Liver (tissue), 9 donors: ENCODE measurements around the gene SIGLEC9. TPM values are rescaled to one million over a fixed set of nuclear protein-coding genes. Genes with fewer than 3 reads are reported as not detected.

Experiments
- DNase-seq: peaks from one replicate; pipeline ENCODE4 v3.0.0-alpha.2; 2017; ENCODE audit warnings: low spot score
- H3K27ac ChIP-seq, 2 donors: one replicate each; pipeline ENCODE4 v1.7.0; 2013; ENCODE audit warnings: inconsistent platforms in 2 of 2, low read length in 2 of 2, control low read depth in 1 of 2, low read depth in 1 of 2, mild to moderate bottlenecking in 1 of 2
- H3K27me3 ChIP-seq, 4 donors: one replicate each; pipeline versions ENCODE4 v1.6.1 to v1.7.0; 2013; ENCODE audit warnings: low read length in 3 of 4, inconsistent platforms in 1 of 4, mild to moderate bottlenecking in 1 of 4, moderate library complexity in 1 of 4; ENCODE audit not compliant: control insufficient read depth in 4 of 4, insufficient read depth in 4 of 4
- H3K36me3 ChIP-seq, 4 donors: one replicate each; pipeline versions ENCODE4 v1.6.1 to v1.7.0; 2013; ENCODE audit warnings: low read length in 3 of 4, mild to moderate bottlenecking in 3 of 4, low read depth in 1 of 4, moderate library complexity in 1 of 4; ENCODE audit not compliant: control insufficient read depth in 4 of 4, insufficient read depth in 3 of 4
- H3K4me1 ChIP-seq, 4 donors: one replicate each; pipeline versions ENCODE4 v1.6.1 to v1.7.0; 2013; ENCODE audit warnings: low read length in 3 of 4, mild to moderate bottlenecking in 3 of 4, moderate library complexity in 1 of 4; ENCODE audit not compliant: control insufficient read depth in 4 of 4, insufficient read depth in 4 of 4
- H3K4me3 ChIP-seq, 3 donors: one replicate each; pipeline versions ENCODE4 v1.6.1 to v1.7.0; 2013; ENCODE audit warnings: low read length in 3 of 3, control low read depth in 1 of 3, low read depth in 1 of 3, mild to moderate bottlenecking in 1 of 3
- H3K9ac ChIP-seq, 2 donors: one replicate each; pipeline ENCODE4 v1.7.0; 2013; ENCODE audit warnings: low read length in 2 of 2, mild to moderate bottlenecking in 2 of 2, moderate library complexity in 2 of 2, control low read depth in 1 of 2, low read depth in 1 of 2
- H3K9me3 ChIP-seq, 4 donors: one replicate each; pipeline versions ENCODE4 v1.6.1 to v1.7.0; 2013; ENCODE audit warnings: low read length in 3 of 4; ENCODE audit not compliant: control insufficient read depth in 4 of 4
- HNF4A ChIP-seq, 2 donors: conservative IDR thresholded peaks; 2 replicates each; pipeline ENCODE4 v1.6.1; 2016; ENCODE audit warnings: antibody characterized with exemption in 2 of 2, mild to moderate bottlenecking in 2 of 2
- HNF4G ChIP-seq: IDR thresholded peaks from 2 replicates; pipeline ENCODE4 v1.6.1; 2016; ENCODE audit warnings: antibody characterized with exemption
- NR2F2 ChIP-seq: IDR thresholded peaks from 2 replicates; pipeline ENCODE4 v1.6.1; 2016; ENCODE audit warnings: antibody characterized with exemption
- RAD21 ChIP-seq, 2 donors: IDR thresholded peaks; 2 replicates each; pipeline ENCODE4 v1.6.1; 2016; ENCODE audit warnings: antibody characterized with exemption in 2 of 2, mild to moderate bottlenecking in 2 of 2
- RXRA ChIP-seq, 2 donors: IDR thresholded peaks; 2 replicates each; pipeline ENCODE4 v1.6.1; 2017 to 2018; ENCODE audit warnings: antibody characterized with exemption in 2 of 2, mild to moderate bottlenecking in 1 of 2
- SP1 ChIP-seq: IDR thresholded peaks from 2 replicates; pipeline ENCODE4 v1.6.1; 2018; ENCODE audit warnings: antibody characterized with exemption, mild to moderate bottlenecking
- TAF1 ChIP-seq: conservative IDR thresholded peaks from 2 replicates; pipeline ENCODE4 v1.6.1; 2016; ENCODE audit warnings: antibody characterized with exemption, mild to moderate bottlenecking
- WGBS: extraction: QIAGEN DNeasy Blood & Tissue Kit; methylation state at CpG from one replicate; pipeline ENCODE4 v1.1.7; 2013; 5-methylcytosine and 5-hydroxymethylcytosine counted together
- polyA plus RNA-seq, 2 donors: library from polyadenylated mRNA; stranded (reverse) in 1 of 2; unstranded in 1 of 2; fragments of 200-250 nt in 1 of 2; fragments of >200 nt in 1 of 2; fragmentation: Nextera tagmentation in 1 of 2; extraction: Ambion mirVana in 1 of 2; gene quantifications; one replicate each; pipeline versions ENCODE4 v1.2.1 to v1.2.3, GENCODE V29; 2013 to 2015
- total RNA-seq, 2 donors: library from RNA; depleted of rRNA; stranded (reverse); fragments of >200 nt; gene quantifications; one replicate each; pipeline ENCODE4 v1.2.3, GENCODE V29; 2014
- TF ChIP-seq, protein P1 (sequence below): IDR thresholded peaks from 2 replicates; pipeline ENCODE4 v1.6.1; 2016; ENCODE audit warnings: antibody characterized with exemption, mild to moderate bottlenecking
- TF ChIP-seq, protein P2 (sequence below): IDR thresholded peaks from 2 replicates; pipeline ENCODE4 v1.6.1; 2016; ENCODE audit warnings: antibody characterized with exemption
- TF ChIP-seq, protein P3 (sequence below): IDR thresholded peaks from 2 replicates; pipeline ENCODE4 v1.6.1; 2016; ENCODE audit warnings: antibody characterized with exemption
- donor health status: healthy.
- donor health status: healthy.
- donor health status: healthy.
- donor health status: healthy.
- donor health status: healthy.

SIGLEC9 gene
- total and polyA plus RNA-seq, 4 donors = 3.0 to 5.4 (median 4.4) TPM

DNA sequence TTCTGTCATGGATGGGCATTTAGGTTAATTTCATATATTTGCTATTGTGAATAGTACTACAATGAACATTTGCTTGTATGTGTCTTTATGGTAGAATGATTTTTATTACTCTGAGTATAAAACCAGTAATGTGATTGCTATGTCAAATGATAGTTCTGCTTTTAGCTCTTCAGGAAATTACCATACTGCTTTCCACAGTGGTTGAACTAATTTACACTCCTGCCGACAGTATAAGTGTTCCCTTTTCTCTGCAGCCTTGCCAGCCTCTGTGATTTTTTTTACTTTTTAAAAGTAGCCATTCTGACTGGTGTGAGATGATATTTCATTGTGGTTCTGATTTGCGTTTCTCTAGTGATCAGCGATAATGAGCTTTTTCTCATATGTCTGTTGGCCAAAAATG lies 23.9 kb downstream of the SIGLEC9 start:
- DNase-seq = no peak
- Histone ChIP-seq H3K9me3 (no peaks in the 10 kb centered on the region), H3K4me1 (no peaks in the 10 kb centered on the region), H3K4me3 (no peak overlapping the region), H3K9ac (no peak overlapping the region), H3K27me3 (no peaks in the 10 kb centered on the region), H3K27ac (no peak overlapping the region), H3K36me3 (no peaks in the 10 kb centered on the region)
- WGBS = 70% methylated on average over 3 of the region's 3 CpGs
- TF ChIP-seq, protein P1, sequence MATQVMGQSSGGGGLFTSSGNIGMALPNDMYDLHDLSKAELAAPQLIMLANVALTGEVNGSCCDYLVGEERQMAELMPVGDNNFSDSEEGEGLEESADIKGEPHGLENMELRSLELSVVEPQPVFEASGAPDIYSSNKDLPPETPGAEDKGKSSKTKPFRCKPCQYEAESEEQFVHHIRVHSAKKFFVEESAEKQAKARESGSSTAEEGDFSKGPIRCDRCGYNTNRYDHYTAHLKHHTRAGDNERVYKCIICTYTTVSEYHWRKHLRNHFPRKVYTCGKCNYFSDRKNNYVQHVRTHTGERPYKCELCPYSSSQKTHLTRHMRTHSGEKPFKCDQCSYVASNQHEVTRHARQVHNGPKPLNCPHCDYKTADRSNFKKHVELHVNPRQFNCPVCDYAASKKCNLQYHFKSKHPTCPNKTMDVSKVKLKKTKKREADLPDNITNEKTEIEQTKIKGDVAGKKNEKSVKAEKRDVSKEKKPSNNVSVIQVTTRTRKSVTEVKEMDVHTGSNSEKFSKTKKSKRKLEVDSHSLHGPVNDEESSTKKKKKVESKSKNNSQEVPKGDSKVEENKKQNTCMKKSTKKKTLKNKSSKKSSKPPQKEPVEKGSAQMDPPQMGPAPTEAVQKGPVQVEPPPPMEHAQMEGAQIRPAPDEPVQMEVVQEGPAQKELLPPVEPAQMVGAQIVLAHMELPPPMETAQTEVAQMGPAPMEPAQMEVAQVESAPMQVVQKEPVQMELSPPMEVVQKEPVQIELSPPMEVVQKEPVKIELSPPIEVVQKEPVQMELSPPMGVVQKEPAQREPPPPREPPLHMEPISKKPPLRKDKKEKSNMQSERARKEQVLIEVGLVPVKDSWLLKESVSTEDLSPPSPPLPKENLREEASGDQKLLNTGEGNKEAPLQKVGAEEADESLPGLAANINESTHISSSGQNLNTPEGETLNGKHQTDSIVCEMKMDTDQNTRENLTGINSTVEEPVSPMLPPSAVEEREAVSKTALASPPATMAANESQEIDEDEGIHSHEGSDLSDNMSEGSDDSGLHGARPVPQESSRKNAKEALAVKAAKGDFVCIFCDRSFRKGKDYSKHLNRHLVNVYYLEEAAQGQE = no peak
- TF ChIP-seq RAD21 (IDR thresholded peaks at IDR 0.05) (no peak), TAF1 (no peak)
- TF ChIP-seq, protein P2, sequence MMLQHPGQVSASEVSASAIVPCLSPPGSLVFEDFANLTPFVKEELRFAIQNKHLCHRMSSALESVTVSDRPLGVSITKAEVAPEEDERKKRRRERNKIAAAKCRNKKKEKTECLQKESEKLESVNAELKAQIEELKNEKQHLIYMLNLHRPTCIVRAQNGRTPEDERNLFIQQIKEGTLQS = no peak

DNA sequence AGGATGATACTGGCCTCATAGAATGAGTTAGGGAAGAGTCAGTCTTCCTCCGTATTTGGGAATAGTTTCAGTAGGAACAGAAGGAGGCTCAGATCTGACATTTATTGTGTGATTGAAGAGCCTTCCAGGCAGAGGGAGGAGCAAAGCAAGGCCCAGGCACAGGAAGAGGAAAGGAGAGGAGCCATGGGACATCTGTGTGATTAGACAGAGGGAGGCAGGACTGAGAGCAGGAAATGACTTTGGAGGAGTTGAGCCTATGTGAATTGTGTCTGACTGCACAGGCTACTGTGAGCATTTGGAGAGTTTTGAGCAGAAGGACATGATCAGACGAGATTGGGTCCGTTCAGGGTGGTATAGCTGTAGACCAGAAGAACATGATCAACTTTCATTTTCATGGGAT lies 25.9 kb downstream of the SIGLEC9 start:
- TF ChIP-seq NR2F2 (no peak), SP1 (no peak), HNF4G (no peak), RXRA (IDR thresholded peaks at IDR 0.05) (no peak), HNF4A (conservative IDR thresholded peaks at IDR 0.05) (no peak)
- TF ChIP-seq, protein P2 = no peak
- TF ChIP-seq, protein P1 = no peak
- TF ChIP-seq, protein P3, sequence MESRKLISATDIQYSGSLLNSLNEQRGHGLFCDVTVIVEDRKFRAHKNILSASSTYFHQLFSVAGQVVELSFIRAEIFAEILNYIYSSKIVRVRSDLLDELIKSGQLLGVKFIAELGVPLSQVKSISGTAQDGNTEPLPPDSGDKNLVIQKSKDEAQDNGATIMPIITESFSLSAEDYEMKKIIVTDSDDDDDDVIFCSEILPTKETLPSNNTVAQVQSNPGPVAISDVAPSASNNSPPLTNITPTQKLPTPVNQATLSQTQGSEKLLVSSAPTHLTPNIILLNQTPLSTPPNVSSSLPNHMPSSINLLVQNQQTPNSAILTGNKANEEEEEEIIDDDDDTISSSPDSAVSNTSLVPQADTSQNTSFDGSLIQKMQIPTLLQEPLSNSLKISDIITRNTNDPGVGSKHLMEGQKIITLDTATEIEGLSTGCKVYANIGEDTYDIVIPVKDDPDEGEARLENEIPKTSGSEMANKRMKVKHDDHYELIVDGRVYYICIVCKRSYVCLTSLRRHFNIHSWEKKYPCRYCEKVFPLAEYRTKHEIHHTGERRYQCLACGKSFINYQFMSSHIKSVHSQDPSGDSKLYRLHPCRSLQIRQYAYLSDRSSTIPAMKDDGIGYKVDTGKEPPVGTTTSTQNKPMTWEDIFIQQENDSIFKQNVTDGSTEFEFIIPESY = no peak
- H3K36me3 ChIP-seq = no peaks in the 10 kb centered on the region
- no peaks in the 10 kb centered on the region for H3K9me3 ChIP-seq
- H3K4me3 ChIP-seq = no peak overlapping the region
- H3K27me3 ChIP-seq = no peaks in the 10 kb centered on the region
- H3K4me1 ChIP-seq = no peaks in the 10 kb centered on the region
- DNase-seq = no peak
- 55% methylated on average over 3 of the region's 3 CpGs for WGBS
- no peak overlapping the region for H3K27ac ChIP-seq
- no peak overlapping the region for H3K9ac ChIP-seq
